GM23338 (cell line): ENCODE results near the gene NT5DC3. TPM values are rescaled to one million over a fixed set of nuclear protein-coding genes. Genes with fewer than 3 reads are reported as not detected.

Experiments used
- ATAC-seq: fragments of 200-7000 bp; cut with Tn5 transposase; 3 replicates; pipeline ENCODE4 v1.9.1; 2020
- DNase-seq: peaks from one replicate; pipeline ENCODE4 v3.0.0-alpha.2; 2015; ENCODE audit warnings: low spot score
- H2AFZ ChIP-seq: fragments of 200-600 bp; sonication (generic); 2 replicates; pipeline ENCODE4 v1.8.0; 2016; ENCODE audit warnings: antibody characterized with exemption, mild to moderate bottlenecking, moderate library complexity
- H3F3A ChIP-seq: fragments of 200-600 bp; sonication (generic); replicated peaks from 2 replicates; pipeline ENCODE4 v1.8.0; 2017; ENCODE audit warnings: antibody characterized with exemption, mixed run types, low read depth
- H3K27ac ChIP-seq: fragments of 200-600 bp; sonication (generic); 2 replicates; pipeline ENCODE4 v1.6.1; 2016; ENCODE audit warnings: low read depth
- H3K27me3 ChIP-seq: fragments of 200-600 bp; sonication (generic); 2 replicates; pipeline ENCODE4 v1.8.0; 2016; ENCODE audit warnings: mild to moderate bottlenecking, mixed run types, moderate library complexity; ENCODE audit not compliant: insufficient read depth
- H3K36me3 ChIP-seq: fragments of 200-600 bp; sonication (generic); 2 replicates; pipeline ENCODE4 v1.8.0; 2016; ENCODE audit warnings: mild to moderate bottlenecking; ENCODE audit not compliant: insufficient read depth
- H3K4me1 ChIP-seq: fragments of 200-600 bp; sonication (generic); 2 replicates; pipeline ENCODE4 v1.8.0; 2016; ENCODE audit warnings: mild to moderate bottlenecking, moderate library complexity; ENCODE audit not compliant: insufficient read depth
- H3K4me2 ChIP-seq: fragments of 200-600 bp; sonication (generic); 2 replicates; pipeline ENCODE4 v1.7.1; 2017; ENCODE audit warnings: mixed run types
- H3K4me3 ChIP-seq: fragments of 200-600 bp; sonication (generic); 2 replicates; pipeline ENCODE4 v1.6.1; 2016; ENCODE audit warnings: mixed run types
- H3K79me2 ChIP-seq: fragments of 200-600 bp; sonication (generic); replicated peaks from 2 replicates; pipeline ENCODE4 v1.8.0; 2017; ENCODE audit warnings: mild to moderate bottlenecking; ENCODE audit not compliant: insufficient read depth
- H3K9me2 ChIP-seq: fragments of 200-600 bp; sonication (generic); 2 replicates; pipeline ENCODE4 v1.8.0; 2017; ENCODE audit not compliant: insufficient read depth
- H4K20me1 ChIP-seq: fragments of 200-600 bp; sonication (generic); replicated peaks from 2 replicates; pipeline ENCODE4 v1.8.0; 2017; ENCODE audit warnings: mild to moderate bottlenecking; ENCODE audit not compliant: insufficient read depth
- H3K27ac Mint-ChIP-seq: 2 replicates; pipeline ENCODE4 v1.8.0; 2020; ENCODE audit warnings: inconsistent platforms, mild to moderate bottlenecking, moderate library complexity, mixed read lengths
- H3K27me3 Mint-ChIP-seq: 3 replicates; pipeline ENCODE4 v1.8.0; 2022; ENCODE audit warnings: low read depth, mild to moderate bottlenecking, moderate library complexity, mixed read lengths, inconsistent platforms; ENCODE audit not compliant: insufficient read depth, poor library complexity
- H3K36me3 Mint-ChIP-seq: 3 replicates; pipeline ENCODE4 v1.8.0; 2021; ENCODE audit warnings: low read depth, mild to moderate bottlenecking, inconsistent platforms, moderate library complexity, mixed read lengths
- H3K4me1 Mint-ChIP-seq: 3 replicates; pipeline ENCODE4 v1.8.0; 2020; ENCODE audit warnings: mild to moderate bottlenecking, inconsistent platforms, mixed read lengths
- H3K4me3 Mint-ChIP-seq: 3 replicates; pipeline ENCODE4 v1.8.0; 2021; ENCODE audit warnings: moderate library complexity, mild to moderate bottlenecking, inconsistent platforms, mixed read lengths
- H3K9me3 Mint-ChIP-seq: 3 replicates; pipeline ENCODE4 v1.8.0; 2020; ENCODE audit warnings: moderate library complexity, mild to moderate bottlenecking, inconsistent platforms, mixed read lengths
- CREB1 ChIP-seq: fragments of 250-450 bp; sonication (Bioruptor Pico); IDR thresholded peaks from 2 replicates; pipeline ENCODE4 v1.5.0; 2020; ENCODE audit warnings: low read depth, mild to moderate bottlenecking, moderate library complexity
- CTCF ChIP-seq, 2 experiments: fragments of 200-600 bp in 1 of 2; sonication (generic) in 1 of 2; conservative IDR thresholded peaks; 2 replicates each; pipeline versions ENCODE4 v1.5.1 to v1.6.1; 2016 to 2017; ENCODE audit warnings: antibody characterized with exemption in 2 of 2, low read depth in 2 of 2, mild to moderate bottlenecking in 2 of 2, moderate library complexity in 1 of 2
- ETS1 ChIP-seq: IDR thresholded peaks from 2 replicates; pipeline ENCODE4 v1.6.1; 2016; ENCODE audit warnings: antibody characterized with exemption
- EZH2 ChIP-seq: fragments of 200-600 bp; sonication (generic); IDR thresholded peaks from one replicate; pipeline ENCODE4 v1.8.0; 2017; ENCODE audit warnings: antibody characterized with exemption, mild to moderate bottlenecking, low read depth; ENCODE audit not compliant: unreplicated experiment
- EZH2phosphoT487 ChIP-seq: fragments of 200-600 bp; sonication (generic); IDR thresholded peaks from one replicate; pipeline ENCODE4 v1.8.1; 2018; ENCODE audit warnings: antibody characterized with exemption; ENCODE audit not compliant: unreplicated experiment
- JUNB ChIP-seq: IDR thresholded peaks from one replicate; pipeline ENCODE4 v1.6.1; 2016; ENCODE audit warnings: antibody characterized with exemption; ENCODE audit not compliant: unreplicated experiment
- NANOG ChIP-seq: IDR thresholded peaks from 2 replicates; pipeline ENCODE4 v1.6.1; 2016; ENCODE audit warnings: antibody characterized with exemption, borderline replicate concordance
- POLR2AphosphoS5 ChIP-seq: IDR thresholded peaks from 2 replicates; pipeline ENCODE4 v1.6.1; 2016; ENCODE audit warnings: antibody characterized with exemption, low read depth
- REST ChIP-seq: IDR thresholded peaks from one replicate; pipeline ENCODE4 v1.6.1; 2018; ENCODE audit warnings: antibody characterized with exemption; ENCODE audit not compliant: unreplicated experiment
- STAT1 ChIP-seq: IDR thresholded peaks from one replicate; pipeline ENCODE4 v1.6.1; 2016; ENCODE audit warnings: antibody characterized with exemption; ENCODE audit not compliant: unreplicated experiment
- ZNF114 ChIP-seq: fragments of 250-450 bp; sonication (Bioruptor Pico); IDR thresholded peaks from 2 replicates; pipeline ENCODE4 v1.5.0; 2020; ENCODE audit warnings: mild to moderate bottlenecking, moderate library complexity
- ZNF331 ChIP-seq: fragments of 250-450 bp; sonication (Bioruptor Pico); IDR thresholded peaks from 2 replicates; pipeline ENCODE4 v1.5.0; 2020; ENCODE audit warnings: low read depth, mild to moderate bottlenecking, moderate library complexity
- ZNF462 ChIP-seq: fragments of 250-450 bp; sonication (Bioruptor Pico); IDR thresholded peaks from 2 replicates; pipeline ENCODE4 v1.5.0; 2020; ENCODE audit warnings: mild to moderate bottlenecking, moderate library complexity
- polyA plus RNA-seq: library from polyadenylated mRNA; unstranded; fragments of >200 nt; fragmentation: Nextera tagmentation; extraction: Ambion mirVana; gene quantifications from 2 replicates; pipeline ENCODE4 v1.2.1, GENCODE V29; 2016
- total RNA-seq: library from RNA; depleted of rRNA; stranded (reverse); fragments of >200 nt; shearing (Covaris generic); gene quantifications from 2 replicates; pipeline ENCODE4 v1.2.3, GENCODE V29; 2014

The NT5DC3 gene
- total and polyA plus RNA-seq, 2 experiments from 2014 or later: 2.2 to 12.5 TPM

GRCh38 chr12:103855036-103855712, 14.1 kb upstream of the NT5DC3 start:
- no peaks in the 10 kb centered on the region for H3K36me3 Mint-ChIP-seq
- H3K4me3 Mint-ChIP-seq: no peak overlapping the region
- no peaks in the 10 kb centered on the region for H4K20me1 ChIP-seq
- no peak overlapping the region for H3K4me3 ChIP-seq
- no peaks in the 10 kb centered on the region for H3K9me3 Mint-ChIP-seq
- no peaks in the 10 kb centered on the region for H3K4me1 ChIP-seq
- TF ChIP-seq NANOG (no peak), JUNB (no peak), STAT1 (no peak), EZH2 (no peak), ZNF462 (no peak), ZNF331 (no peak), POLR2AphosphoS5 (no peak), REST (no peak), CREB1 (CRISPR knock-in tag) (no peak), ETS1 (no peak), EZH2phosphoT487 (no peak), CTCF (conservative IDR thresholded peaks at IDR 0.05; ENCODE audit: low read depth in 2 of 2) (no peak), ZNF114 (no peak)
- DNase-seq (no peak), ATAC-seq (no peak)
- no peak overlapping the region for H3K27ac ChIP-seq
- no peaks in the 10 kb centered on the region; the same call in 1 of the 2 replicates for H3K9me2 ChIP-seq
- H3K27ac Mint-ChIP-seq: no peak overlapping the region
- H3K27me3 ChIP-seq: no peaks in the 10 kb centered on the region
- H2AFZ ChIP-seq: no peak overlapping the region
- H3K4me2 ChIP-seq: no peak overlapping the region
- H3K79me2 ChIP-seq: no peaks in the 10 kb centered on the region
- peaks cover 7% of the 10 kb centered on the region for H3K4me1 Mint-ChIP-seq
- no peaks in the 10 kb centered on the region for H3K36me3 ChIP-seq
- H3F3A ChIP-seq: no peaks in the 10 kb centered on the region
- H3K27me3 Mint-ChIP-seq: peaks cover 4% of the 10 kb centered on the region
